GM12878 (cell line): Measurements from ENCODE around the gene CLASP1. TPM values are rescaled to one million over a fixed set of nuclear protein-coding genes. Genes with fewer than 3 reads are reported as not detected.

Experiments used
- ATAC-seq: fragments of 200-7000 bp; cut with Tn5 transposase; 3 replicates; pipeline ENCODE4 v1.9.1; 2020; ENCODE audit warnings: mild to moderate bottlenecking, moderate library complexity
- Bru-seq: library from RNA; stranded (reverse); fragments of 400-500 nt; gene quantifications from one replicate; lab custom pipeline; 2021; lab: Mats Ljungman, UMichigan
- BruChase-seq, 2 experiments: library from RNA; stranded (reverse); fragments of 400-500 nt; gene quantifications; one replicate each; lab custom pipeline; 2021; lab: Mats Ljungman, UMichigan
- BruUV-seq: library from RNA; stranded (reverse); fragments of 400-500 nt; replicated peaks from 2 replicates; lab custom pipeline; 2021; lab: Mats Ljungman, UMichigan
- CTCF ChIA-PET: fragments of 300-600 bp; sonication (Branson Sonifier 250); formaldehyde crosslinking; extraction: SDS; loops from one replicate; lab custom pipeline; 2021; ENCODE audit warnings: inconsistent platforms; lab: Yijun Ruan, JAX
- POLR2A ChIA-PET: fragments of 350-600 bp; formaldehyde crosslinking; extraction: SDS; loops from one replicate; lab custom pipeline; 2021; ENCODE audit warnings: inconsistent platforms; lab: Charles Lee
- RAD21 ChIA-PET: fragments of 300-600 bp; sonication (Branson Sonifier 250); formaldehyde crosslinking; loops from one replicate; lab custom pipeline; 2023; ENCODE audit warnings: antibody characterized with exemption; ENCODE audit not compliant: unreplicated experiment; lab: Charles Lee
- SMC1A ChIA-PET: fragments of 300-600 bp; sonication (Branson Sonifier 250); formaldehyde crosslinking; loops from one replicate; lab custom pipeline; 2023; ENCODE audit not compliant: unreplicated experiment, uncharacterized antibody; lab: Charles Lee
- DNase-seq: peaks from one replicate; pipeline ENCODE4 v3.0.0-alpha.2; 2011; ENCODE audit warnings: low read depth, low spot score
- FAIRE-seq: peaks from 3 replicates; lab custom pipeline; 2011; peaks lifted over from hg19 to GRCh38; lab: Jason Lieb, UNC
- H2AFZ ChIP-seq: 2 replicates; pipeline ENCODE4 v1.6.0; 2011; ENCODE audit warnings: low read depth, low read length, control low read depth; ENCODE audit not compliant: control insufficient read depth
- H3K27ac ChIP-seq: 2 replicates; pipeline ENCODE4 v1.5.1; 2011; ENCODE audit warnings: control low read depth; ENCODE audit not compliant: control insufficient read depth, insufficient read depth
- H3K27me3 ChIP-seq, 2 experiments: replicated peaks in 1 of 2; 2 replicates each; pipeline versions ENCODE4 v1.6.0 to v1.6.1; 2011; ENCODE audit warnings: low read length in 1 of 2; ENCODE audit not compliant: control insufficient read depth in 2 of 2, insufficient read depth in 2 of 2
- H3K36me3 ChIP-seq, 2 experiments: 2 replicates each; pipeline ENCODE4 v1.5.1; 2011; ENCODE audit warnings: low read length in 1 of 2; ENCODE audit not compliant: control insufficient read depth in 2 of 2, insufficient read depth in 2 of 2
- H3K4me1 ChIP-seq: 2 replicates; pipeline ENCODE4 v1.6.1; 2011; ENCODE audit warnings: mild to moderate bottlenecking, low read length, moderate library complexity, mixed read lengths; ENCODE audit not compliant: control insufficient read depth, insufficient read depth
- H3K4me2 ChIP-seq: 2 replicates; pipeline ENCODE4 v1.6.0; 2011; ENCODE audit warnings: control low read depth; ENCODE audit not compliant: control insufficient read depth, insufficient read depth
- H3K4me3 ChIP-seq: fragments of 200-600 bp; sonication (generic); 2 replicates; pipeline ENCODE4 v1.5.1; 2016
- H3K79me2 ChIP-seq: 2 replicates; pipeline ENCODE4 v1.6.0; 2011; ENCODE audit warnings: low read length; ENCODE audit not compliant: control insufficient read depth, insufficient read depth
- H3K9ac ChIP-seq: 2 replicates; pipeline ENCODE4 v1.8.0; 2011; ENCODE audit warnings: low read length, control low read depth, mixed read lengths; ENCODE audit not compliant: control insufficient read depth, insufficient read depth
- H3K9me3 ChIP-seq: replicated peaks from 3 replicates; pipeline ENCODE4 v1.5.1; 2011; ENCODE audit warnings: mild to moderate bottlenecking, low read length; ENCODE audit not compliant: control insufficient read depth, insufficient read depth
- H4K20me1 ChIP-seq: 2 replicates; pipeline ENCODE4 v1.6.0; 2011; ENCODE audit not compliant: control insufficient read depth, insufficient read depth
- CHD2 ChIP-seq: IDR thresholded peaks from 2 replicates; pipeline ENCODE4 v1.6.1; 2011; ENCODE audit warnings: low read depth, low read length, improper control_type of control experiment, borderline replicate concordance
- EGR1 ChIP-seq, 2 experiments: IDR thresholded peaks; 1 replicate in 1 of 2; 2 replicates in 1 of 2; pipeline ENCODE4 v1.6.1; 2011 to 2012; ENCODE audit warnings: low read depth in 2 of 2, low read length in 2 of 2, borderline replicate concordance in 1 of 2, mild to moderate bottlenecking in 1 of 2, moderate library complexity in 1 of 2
- GATAD2B ChIP-seq: fragments of 450-650 bp; conservative IDR thresholded peaks from 2 replicates; pipeline ENCODE4 v1.6.1; 2017; ENCODE audit warnings: low read depth, mild to moderate bottlenecking, moderate library complexity
- KAT2A ChIP-seq: conservative IDR thresholded peaks from 2 replicates; pipeline ENCODE4 v1.6.1; 2011; ENCODE audit warnings: low read depth, low read length; ENCODE audit not compliant: control insufficient read depth
- NFIC ChIP-seq: IDR thresholded peaks from 2 replicates; pipeline ENCODE4 v1.6.1; 2012; ENCODE audit warnings: low read depth, mild to moderate bottlenecking, inconsistent platforms, low read length, moderate library complexity
- POLR2A ChIP-seq: IDR thresholded peaks from 2 replicates; pipeline ENCODE4 v1.6.1; 2011; ENCODE audit warnings: low read depth, mild to moderate bottlenecking, low read length
- STAT1 ChIP-seq: fragments of 450-650 bp; conservative IDR thresholded peaks from 2 replicates; pipeline ENCODE4 v1.6.1; 2014; ENCODE audit warnings: antibody characterized with exemption, mild to moderate bottlenecking
- ZNF384 ChIP-seq: IDR thresholded peaks from 2 replicates; pipeline ENCODE4 v1.6.1; 2012; ENCODE audit warnings: low read depth, mild to moderate bottlenecking, low read length, improper control_type of control experiment, borderline replicate concordance
- WGBS: methylation state at CpG from one replicate; pipeline ENCODE4 v1.1.6; 2016; ENCODE audit warnings: low lambda C conversion rate; ENCODE audit not compliant: insufficient replicate concordance, insufficient coverage; ENCODE audit errors: missing lambda C conversion rate; 5-methylcytosine and 5-hydroxymethylcytosine counted together
- in situ Hi-C: fragments of 300-500 bp; cut with MboI; formaldehyde crosslinking; loops from 9 replicates; pipeline ENCODE4 v1.14.3; 2018; ENCODE audit warnings: mixed read lengths
- intact Hi-C: fragments of 100-400 bp; cut with micrococcal nuclease; formaldehyde crosslinking; loops from one replicate; pipeline ENCODE4 v1.14.2; 2022; ENCODE audit not compliant: unreplicated experiment
- long read RNA-seq, 2 experiments: library from polyadenylated mRNA; unstranded; transcript quantifications; one replicate each; pipeline ENCODE4 v2.0.0, GENCODE V29; 2019 to 2020
- polyA minus RNA-seq, 3 experiments: library from RNA; depleted of rRNA, polyadenylated mRNA; stranded (reverse); fragments of >200 nt; gene quantifications; 2 replicates each; pipeline ENCODE4 v1.2.3, GENCODE V29; 2011
- polyA plus RNA-seq, 11 experiments: library from polyadenylated mRNA; depleted of rRNA in 4 of 11; unstranded in 6 of 11; stranded (reverse) in 5 of 11; fragments of >200 nt; fragmentation: Nextera tagmentation in 4 of 11; fragmentation: Illumina TruSeq in 1 of 11; extraction: Ambion mirVana in 4 of 11; extraction: Trizol in 1 of 11; gene quantifications; 1 replicate in 1 of 11; 2 replicates in 10 of 11; pipeline versions ENCODE4 v1.2.1 to v1.2.3, GENCODE V29; 2011 to 2016; ENCODE audit warnings: inconsistent platforms in 2 of 11, missing spikeins in 2 of 11, low read depth in 1 of 11
- total RNA-seq, 4 experiments: library from RNA; depleted of rRNA in 3 of 4; stranded (reverse); fragments of >200 nt in 3 of 4; fragmentation: Illumina TruSeq in 1 of 4; extraction: Trizol in 1 of 4; gene quantifications; 2 replicates each; pipeline versions ENCODE4 v1.2.1 to v1.2.3, GENCODE V29; 2013 to 2021
- TF ChIP-seq, protein P1 (sequence below): IDR thresholded peaks from 2 replicates; pipeline ENCODE4 v1.6.1; 2011; ENCODE audit warnings: borderline replicate concordance, low read depth, mild to moderate bottlenecking, moderate library complexity, low read length; ENCODE audit not compliant: insufficient read depth, poor library complexity, severe bottlenecking
- TF ChIP-seq, protein P2 (sequence below): IDR thresholded peaks from 2 replicates; pipeline ENCODE4 v1.6.1; 2012; ENCODE audit warnings: low read depth, low read length, improper control_type of control experiment
- TF ChIP-seq, protein P3 (sequence below): fragments of 450-650 bp; conservative IDR thresholded peaks from 2 replicates; pipeline ENCODE4 v1.6.1; 2017; ENCODE audit warnings: mild to moderate bottlenecking, moderate library complexity

CLASP1 gene
- 321 and 343 TPM in 2 replicates for total RNA-seq (2013; cell fraction: nucleolus; rRNA removed)
- total RNA-seq (2014; rRNA removed): 31.6 and 34.9 TPM in 2 replicates
- 33.1 and 36.5 TPM in 2 replicates for total RNA-seq (2014; rRNA removed; fragmentation: Illumina TruSeq; extraction: Trizol)
- 53.4 and 62.4 TPM in 2 replicates for total RNA-seq (2021)
- polyA plus RNA-seq (2011; ENCODE audit: low read depth): 16.2 TPM
- polyA plus RNA-seq (2011; rRNA removed): 9.9 and 13.2 TPM in 2 replicates
- polyA plus RNA-seq (2011; cell fraction: cytosol; rRNA removed): 9.4 and 15.1 TPM in 2 replicates
- 47.2 and 56.6 TPM in 2 replicates for polyA plus RNA-seq (2011; cell fraction: nucleus; rRNA removed)
- polyA plus RNA-seq (2012): 24.0 and 32.4 TPM in 2 replicates
- 28.7 and 31.3 TPM in 2 replicates for polyA plus RNA-seq (2014; fragmentation: Illumina TruSeq; extraction: Trizol)
- 1 to 10 TPM; 1.4 to 4.4 TPM for polyA plus RNA-seq (2014; fragmentation: Nextera tagmentation; extraction: Ambion mirVana)
- 27.6 and 32.8 TPM in 2 replicates for polyA plus RNA-seq (2014; rRNA removed)
- polyA plus RNA-seq (2016; fragmentation: Nextera tagmentation; extraction: Ambion mirVana): 10 to 100 TPM; 33.8 to 37.2 TPM
- polyA minus RNA-seq (2011; rRNA and poly(A)+ RNA removed): 63.4 and 67.7 TPM in 2 replicates
- polyA minus RNA-seq (2011; cell fraction: cytosol; rRNA and poly(A)+ RNA removed): 16.7 and 19.8 TPM in 2 replicates
- polyA minus RNA-seq (2011; cell fraction: nucleus; rRNA and poly(A)+ RNA removed): 120 and 193 TPM in 2 replicates
- Bru-seq, nascent RNA: percentile 89 among the genes with signal in this experiment
- percentile 87 among the genes with signal in this experiment for BruChase-seq, experiment 1, labeled RNA remaining after a 6-hour chase
- percentile 86 among the genes with signal in this experiment for BruChase-seq, experiment 2, labeled RNA remaining after a 2-hour chase
- long read RNA-seq, experiment 1, partial matches to known transcripts: 1 of 9 reads
- long read RNA-seq, experiment 1, other reads (novel, unspliced or antisense): 8 of 9 reads
- long read RNA-seq, experiment 2, partial matches to known transcripts: 7 of 16 reads
- long read RNA-seq, experiment 2, other reads (novel, unspliced or antisense): 9 of 16 reads

DNA sequence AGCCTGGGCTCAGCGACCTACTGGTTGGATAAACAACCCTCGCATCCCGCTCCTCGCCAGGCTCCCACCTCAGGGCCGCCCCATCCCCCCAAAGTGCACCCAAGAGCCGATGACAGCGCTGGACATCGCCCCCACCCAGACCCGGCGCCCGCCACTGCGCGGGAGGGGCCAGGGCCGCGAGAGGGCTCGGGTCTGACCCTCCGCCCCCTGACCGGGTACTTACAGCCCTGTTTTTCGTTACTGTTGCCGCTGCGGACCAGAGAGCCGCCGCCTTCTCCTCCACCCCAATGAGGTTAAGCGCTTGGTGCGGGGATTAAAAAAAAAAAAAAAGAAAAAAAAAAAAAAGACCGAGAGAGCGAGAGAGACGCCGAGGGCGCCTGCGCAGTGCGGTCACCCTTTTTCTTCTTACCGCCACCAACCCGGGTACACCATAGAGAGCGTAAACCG is at the start of gene CLASP1:
CLASP1 (minus strand) TSS at position 314 of the 447 bp plus-strand sequence. CDS start 43,567 bp downstream, outside the sequence.
- DNase-seq (no peak), FAIRE-seq (peak; percentile 57), ATAC-seq (peak; percentile 59)
- peak within 1 kb of the TSS; percentile 95 for H3K27ac ChIP-seq
- POLR2A ChIA-PET: interaction anchor here (1.0 to 2.0 kb wide), 10 partner anchors 9 to 119 kb away, joined by 3 to 11 read pairs (median 4); partner anchors contain the start of gene RNU4ATAC
- H2AFZ ChIP-seq: peak within 1 kb of the TSS; percentile 84
- RAD21 ChIA-PET: interaction anchor here (0.7 to 2.7 kb wide), 10 partner anchors 14 to 164 kb away, joined by 3 to 30 read pairs (median 4); partner anchors contain the start of gene RNU4ATAC
- CTCF ChIA-PET: interaction anchor here (0.6 to 3.9 kb wide), 6 partner anchors 29 to 119 kb away, joined by 3 to 18 read pairs (median 4); partner anchors contain the start of gene RNU4ATAC
- H3K36me3 ChIP-seq: no peaks in the 10 kb centered on the region
- in situ Hi-C loops (no loop called here), intact Hi-C loops (loop anchor here (1.0 to 5.0 kb wide), 4 partner anchors 51 to 118 kb away; partner anchors contain the start of gene NIFK)
- no peaks in the 10 kb centered on the region for H3K27me3 ChIP-seq
- H3K9ac ChIP-seq: peak within 1 kb of the TSS; percentile 92
- peaks cover 80% of the 10 kb centered on the region for H3K79me2 ChIP-seq
- no peak for TF ChIP-seq STAT1
- peak; percentile 40 for TF ChIP-seq GATAD2B
- 0 out of 2 replicates have a peak, but pooled peaks have one; percentile 36 for TF ChIP-seq CHD2
- peak; percentile 55; the same call in 1 of the 2 replicates for TF ChIP-seq POLR2A
- TF ChIP-seq NFIC: no peak
- TF ChIP-seq, protein P1, sequence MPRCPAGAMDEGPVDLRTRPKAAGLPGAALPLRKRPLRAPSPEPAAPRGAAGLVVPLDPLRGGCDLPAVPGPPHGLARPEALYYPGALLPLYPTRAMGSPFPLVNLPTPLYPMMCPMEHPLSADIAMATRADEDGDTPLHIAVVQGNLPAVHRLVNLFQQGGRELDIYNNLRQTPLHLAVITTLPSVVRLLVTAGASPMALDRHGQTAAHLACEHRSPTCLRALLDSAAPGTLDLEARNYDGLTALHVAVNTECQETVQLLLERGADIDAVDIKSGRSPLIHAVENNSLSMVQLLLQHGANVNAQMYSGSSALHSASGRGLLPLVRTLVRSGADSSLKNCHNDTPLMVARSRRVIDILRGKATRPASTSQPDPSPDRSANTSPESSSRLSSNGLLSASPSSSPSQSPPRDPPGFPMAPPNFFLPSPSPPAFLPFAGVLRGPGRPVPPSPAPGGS: no peak
- peak in 1 of 2 experiments; percentile 55; a peak in 2 of 3 replicates for TF ChIP-seq EGR1 (IDR thresholded peaks at IDR 0.05; ENCODE audit: borderline replicate concordance in 1 of 2, low read depth in 2 of 2, low read length in 2 of 2)
- TF ChIP-seq, protein P2, sequence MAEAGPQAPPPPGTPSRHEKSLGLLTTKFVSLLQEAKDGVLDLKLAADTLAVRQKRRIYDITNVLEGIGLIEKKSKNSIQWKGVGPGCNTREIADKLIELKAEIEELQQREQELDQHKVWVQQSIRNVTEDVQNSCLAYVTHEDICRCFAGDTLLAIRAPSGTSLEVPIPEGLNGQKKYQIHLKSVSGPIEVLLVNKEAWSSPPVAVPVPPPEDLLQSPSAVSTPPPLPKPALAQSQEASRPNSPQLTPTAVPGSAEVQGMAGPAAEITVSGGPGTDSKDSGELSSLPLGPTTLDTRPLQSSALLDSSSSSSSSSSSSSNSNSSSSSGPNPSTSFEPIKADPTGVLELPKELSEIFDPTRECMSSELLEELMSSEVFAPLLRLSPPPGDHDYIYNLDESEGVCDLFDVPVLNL: 0 out of 2 replicates have a peak, but pooled peaks have one; percentile 47
- TF ChIP-seq, protein P3, sequence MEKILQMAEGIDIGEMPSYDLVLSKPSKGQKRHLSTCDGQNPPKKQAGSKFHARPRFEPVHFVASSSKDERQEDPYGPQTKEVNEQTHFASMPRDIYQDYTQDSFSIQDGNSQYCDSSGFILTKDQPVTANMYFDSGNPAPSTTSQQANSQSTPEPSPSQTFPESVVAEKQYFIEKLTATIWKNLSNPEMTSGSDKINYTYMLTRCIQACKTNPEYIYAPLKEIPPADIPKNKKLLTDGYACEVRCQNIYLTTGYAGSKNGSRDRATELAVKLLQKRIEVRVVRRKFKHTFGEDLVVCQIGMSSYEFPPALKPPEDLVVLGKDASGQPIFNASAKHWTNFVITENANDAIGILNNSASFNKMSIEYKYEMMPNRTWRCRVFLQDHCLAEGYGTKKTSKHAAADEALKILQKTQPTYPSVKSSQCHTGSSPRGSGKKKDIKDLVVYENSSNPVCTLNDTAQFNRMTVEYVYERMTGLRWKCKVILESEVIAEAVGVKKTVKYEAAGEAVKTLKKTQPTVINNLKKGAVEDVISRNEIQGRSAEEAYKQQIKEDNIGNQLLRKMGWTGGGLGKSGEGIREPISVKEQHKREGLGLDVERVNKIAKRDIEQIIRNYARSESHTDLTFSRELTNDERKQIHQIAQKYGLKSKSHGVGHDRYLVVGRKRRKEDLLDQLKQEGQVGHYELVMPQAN: peak; percentile 13; the same call in 1 of the 2 replicates
- TF ChIP-seq ZNF384: peak; percentile 98
- TF ChIP-seq KAT2A: no peak
- H4K20me1 ChIP-seq: no peaks in the 10 kb centered on the region
- BruUV-seq: no TSS peak
- WGBS: 1% methylated on average over 21 of the region's 36 CpGs
- SMC1A ChIA-PET: interaction anchor here (0.8 to 2.4 kb wide), 12 partner anchors 25 to 120 kb away, joined by 3 to 13 read pairs (median 6); partner anchors contain the start of gene RNU4ATAC
- peak within 1 kb of the TSS; percentile 83 for H3K4me2 ChIP-seq
- H3K9me3 ChIP-seq: no peaks in the 10 kb centered on the region
- peak within 1 kb of the TSS; percentile 98 for H3K4me3 ChIP-seq
- no peaks in the 10 kb centered on the region for H3K4me1 ChIP-seq
